ENCODE data around the gene PDLIM1. TPM values are rescaled to one million over a fixed set of nuclear protein-coding genes. Genes with fewer than 3 reads are reported as not detected.
A peak's percentile ranks its signal among the peaks of the same experiment; 100 is the strongest.

The PDLIM1 gene, protein sequence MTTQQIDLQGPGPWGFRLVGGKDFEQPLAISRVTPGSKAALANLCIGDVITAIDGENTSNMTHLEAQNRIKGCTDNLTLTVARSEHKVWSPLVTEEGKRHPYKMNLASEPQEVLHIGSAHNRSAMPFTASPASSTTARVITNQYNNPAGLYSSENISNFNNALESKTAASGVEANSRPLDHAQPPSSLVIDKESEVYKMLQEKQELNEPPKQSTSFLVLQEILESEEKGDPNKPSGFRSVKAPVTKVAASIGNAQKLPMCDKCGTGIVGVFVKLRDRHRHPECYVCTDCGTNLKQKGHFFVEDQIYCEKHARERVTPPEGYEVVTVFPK
- 10 to 100 TPM; 25.4 to 74.1 (median 68.5) TPM for total RNA-seq

DNA sequence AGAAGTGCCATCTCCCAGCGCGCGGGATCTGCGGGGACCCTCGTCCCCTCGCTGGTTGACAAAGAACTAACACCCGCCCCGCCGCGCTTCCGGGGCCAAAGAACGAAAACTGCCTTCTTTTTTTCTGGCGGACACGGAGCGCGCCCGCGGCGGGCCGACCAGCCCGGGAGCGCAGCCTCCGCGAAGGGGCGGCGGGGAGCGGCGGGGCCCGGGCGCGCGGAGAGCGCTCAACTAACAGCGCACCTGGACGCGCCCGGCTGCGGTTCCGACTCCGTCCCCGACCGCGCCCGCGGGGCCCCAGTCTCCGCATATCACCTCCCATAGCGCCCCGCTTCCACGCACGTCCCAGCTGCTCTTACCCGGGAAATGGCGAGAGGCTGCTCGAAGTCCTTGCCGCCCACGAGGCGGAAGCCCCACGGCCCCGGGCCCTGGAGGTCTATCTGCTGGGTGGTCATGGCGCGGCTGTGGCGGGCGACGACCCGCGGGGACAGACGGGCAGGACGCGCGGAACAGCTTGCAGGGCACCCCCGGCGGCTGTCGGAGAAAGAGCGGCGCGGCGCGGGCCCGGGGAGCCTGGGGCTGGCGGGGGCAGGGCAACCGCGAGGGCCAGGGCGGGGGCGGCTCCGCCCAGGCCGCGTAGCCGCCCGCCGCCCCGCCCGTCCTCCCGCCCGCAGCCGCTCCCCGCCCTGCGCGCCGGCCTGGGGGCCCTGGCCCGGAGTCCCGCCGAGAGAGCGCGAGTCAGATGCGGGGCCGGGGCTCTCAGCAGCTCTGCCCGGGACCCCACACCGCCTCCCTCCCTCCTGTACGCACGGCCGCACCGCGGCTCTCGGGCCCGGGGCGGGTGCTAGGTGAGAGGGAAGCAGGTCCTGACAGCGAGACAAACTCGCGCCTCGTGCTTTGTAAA, at the start of gene PDLIM1:
Gene PDLIM1, minus strand, starts transcription at position 543 of the 904 bp plus-strand sequence. Its CDS starts 88 bp downstream, at position 455.
- peaks cover 0 to 40% (median 0%) of the 10 kb centered on the region in 3 donors for H3K4me1 ChIP-seq
- peak; percentile 91 for ATAC-seq
- no peaks in the 10 kb centered on the region for H3K36me3 ChIP-seq
- peak within 1 kb of the TSS; percentile 26 to 91 (median 82) for H3K27ac ChIP-seq
- no peaks in the 10 kb centered on the region for H3K9me3 ChIP-seq
- TF ChIP-seq POLR2AphosphoS5 (IDR thresholded peaks at IDR 0.05) (peak; percentile 73), POLR2A (IDR thresholded peaks at IDR 0.05) (peak; percentile 73 to 80), EP300 (IDR thresholded peaks at IDR 0.05) (no peak)
- TF ChIP-seq, protein P1, sequence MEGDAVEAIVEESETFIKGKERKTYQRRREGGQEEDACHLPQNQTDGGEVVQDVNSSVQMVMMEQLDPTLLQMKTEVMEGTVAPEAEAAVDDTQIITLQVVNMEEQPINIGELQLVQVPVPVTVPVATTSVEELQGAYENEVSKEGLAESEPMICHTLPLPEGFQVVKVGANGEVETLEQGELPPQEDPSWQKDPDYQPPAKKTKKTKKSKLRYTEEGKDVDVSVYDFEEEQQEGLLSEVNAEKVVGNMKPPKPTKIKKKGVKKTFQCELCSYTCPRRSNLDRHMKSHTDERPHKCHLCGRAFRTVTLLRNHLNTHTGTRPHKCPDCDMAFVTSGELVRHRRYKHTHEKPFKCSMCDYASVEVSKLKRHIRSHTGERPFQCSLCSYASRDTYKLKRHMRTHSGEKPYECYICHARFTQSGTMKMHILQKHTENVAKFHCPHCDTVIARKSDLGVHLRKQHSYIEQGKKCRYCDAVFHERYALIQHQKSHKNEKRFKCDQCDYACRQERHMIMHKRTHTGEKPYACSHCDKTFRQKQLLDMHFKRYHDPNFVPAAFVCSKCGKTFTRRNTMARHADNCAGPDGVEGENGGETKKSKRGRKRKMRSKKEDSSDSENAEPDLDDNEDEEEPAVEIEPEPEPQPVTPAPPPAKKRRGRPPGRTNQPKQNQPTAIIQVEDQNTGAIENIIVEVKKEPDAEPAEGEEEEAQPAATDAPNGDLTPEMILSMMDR (IDR thresholded peaks at IDR 0.05), result peak in 3 of 4 experiments; percentile 22 to 54 (median 51)
- peaks cover 19% of the 10 kb centered on the region for H3K27me3 ChIP-seq
- peak within 1 kb of the TSS; percentile 80 to 86 for H3K4me3 ChIP-seq
- WGBS, 2 donors (ENCODE audit: low coverage in 1 of 2), result 0% methylated on average over 4 of the region's 119 CpGs; no CpG with 5 or more reads in 1 of the 2 donors

DNA sequence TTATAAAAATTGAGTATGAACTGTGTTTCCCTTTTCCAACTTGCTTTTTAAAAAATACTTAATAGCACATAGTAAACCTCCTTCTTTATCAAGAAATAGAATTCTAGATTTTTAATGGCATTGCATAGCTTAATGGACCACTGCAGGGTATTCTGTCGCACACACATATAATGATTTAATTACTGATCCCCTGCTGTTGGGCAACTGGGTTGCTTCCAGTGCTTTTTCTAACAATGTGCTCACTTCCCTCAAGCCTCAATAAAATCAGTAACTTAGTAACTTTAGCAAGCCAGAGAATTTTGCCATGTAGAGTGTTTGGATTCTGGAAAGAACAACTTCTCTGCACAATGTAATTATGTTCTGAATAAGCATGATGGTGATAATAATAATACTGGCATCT, 49.1 kb upstream of the PDLIM1 start:
- Histone ChIP-seq H3K27ac (peak overlapping the region in 1 of 4 donors; percentile 33), H3K4me3 (no peak overlapping the region), H3K4me1 (peaks cover 8 to 73% (median 20%) of the 10 kb centered on the region in 3 donors), H3K9me3 (no peaks in the 10 kb centered on the region), H3K36me3 (peaks cover 3 to 99% of the 10 kb centered on the region in 2 donors), H3K27me3 (no peaks in the 10 kb centered on the region)
- ATAC-seq, result no peak
- no peak for TF ChIP-seq POLR2AphosphoS5 (IDR thresholded peaks at IDR 0.05)
- TF ChIP-seq, protein P1 (IDR thresholded peaks at IDR 0.05), result no peak
- TF ChIP-seq POLR2A (IDR thresholded peaks at IDR 0.05), result no peak
- no peak for TF ChIP-seq EP300 (IDR thresholded peaks at IDR 0.05)
- WGBS, 2 donors (ENCODE audit: low coverage in 1 of 2), result 100% methylated on average over 1 of the region's 1 CpG; no CpG with 5 or more reads in 1 of the 2 donors

DNA sequence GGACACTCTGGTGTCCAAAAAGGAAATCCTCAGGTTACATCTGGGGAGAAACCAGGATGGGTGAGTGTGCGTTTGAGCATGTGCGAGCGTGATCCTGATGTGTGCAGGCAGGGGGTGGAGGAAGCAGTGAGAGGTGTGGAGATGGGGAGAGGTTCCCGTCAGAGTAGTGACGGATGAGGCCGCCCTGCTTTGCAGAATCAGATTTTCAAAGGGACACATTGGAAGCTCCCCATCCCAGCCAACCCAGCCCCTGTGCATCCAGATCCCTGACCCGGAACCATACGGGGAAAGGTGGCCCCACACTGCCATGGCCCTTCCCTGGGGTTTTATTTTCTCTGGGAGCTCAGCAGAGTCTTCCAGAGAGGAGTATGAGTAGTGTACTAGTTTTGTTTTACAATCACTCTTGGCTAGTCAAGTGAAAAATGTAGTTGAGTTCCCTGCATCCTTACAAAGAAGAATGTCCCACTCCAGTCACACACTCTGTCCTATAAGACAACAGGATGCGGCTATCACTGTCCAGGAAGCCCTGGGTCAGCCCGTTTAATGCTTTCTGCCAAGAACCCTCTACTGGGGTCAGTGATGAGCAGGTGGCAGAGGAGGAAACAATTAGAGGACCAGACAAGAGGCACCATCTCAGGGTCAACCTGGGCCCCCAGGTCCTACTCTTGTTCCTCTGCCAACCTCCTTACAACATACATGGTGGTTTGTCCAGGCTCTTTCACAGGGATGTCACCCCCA, 46.8 kb upstream of the PDLIM1 start:
- Histone ChIP-seq H3K36me3 (peaks cover 3 to 92% of the 10 kb centered on the region in 2 donors), H3K4me3 (no peak overlapping the region), H3K9me3 (no peaks in the 10 kb centered on the region), H3K4me1 (peaks cover 10 to 93% (median 29%) of the 10 kb centered on the region in 3 donors), H3K27ac (peak overlapping the region in 3 of 4 donors; percentile 55 to 90 (median 83)), H3K27me3 (no peaks in the 10 kb centered on the region)
- TF ChIP-seq EP300 (IDR thresholded peaks at IDR 0.05) (no peak), POLR2A (IDR thresholded peaks at IDR 0.05) (no peak), POLR2AphosphoS5 (IDR thresholded peaks at IDR 0.05) (peak; percentile 29)
- 72% methylated on average over 7 of the region's 10 CpGs for WGBS, 2 donors (ENCODE audit: low coverage in 1 of 2)
- ATAC-seq, result no peak

DNA sequence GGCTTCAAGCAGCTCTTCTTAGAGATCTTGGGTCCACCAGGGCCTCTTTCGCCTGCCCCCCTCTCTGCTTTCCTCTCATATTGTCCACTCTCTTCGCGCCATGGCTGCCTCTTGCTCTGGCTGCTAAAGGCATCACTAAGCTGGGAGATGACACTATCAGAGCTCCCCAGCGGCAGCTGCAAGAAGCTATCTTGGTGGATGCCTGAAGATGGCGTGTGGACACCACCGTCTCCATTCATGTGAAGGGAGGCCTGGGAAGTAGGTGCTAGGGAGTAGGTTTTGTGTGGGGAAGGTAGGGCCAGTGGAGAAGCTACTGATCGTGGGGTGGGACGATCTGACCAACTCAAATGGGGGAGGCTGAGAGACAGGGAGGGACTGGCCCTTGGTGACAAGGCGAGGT, 45.9 kb upstream of the PDLIM1 start:
- Histone ChIP-seq H3K4me1 (peaks cover 10 to 94% (median 29%) of the 10 kb centered on the region in 3 donors), H3K27me3 (no peaks in the 10 kb centered on the region), H3K27ac (peak overlapping the region in 3 of 4 donors; percentile 83 to 92 (median 90)), H3K36me3 (peaks cover 3 to 92% of the 10 kb centered on the region in 2 donors), H3K9me3 (no peaks in the 10 kb centered on the region), H3K4me3 (no peak overlapping the region)
- ATAC-seq, result no peak
- TF ChIP-seq POLR2AphosphoS5 (IDR thresholded peaks at IDR 0.05), result no peak
- no peak for TF ChIP-seq POLR2A (IDR thresholded peaks at IDR 0.05)
- 80% methylated on average over 3 of the region's 9 CpGs; no CpG with 5 or more reads in 1 of the 2 donors for WGBS, 2 donors (ENCODE audit: low coverage in 1 of 2)

DNA sequence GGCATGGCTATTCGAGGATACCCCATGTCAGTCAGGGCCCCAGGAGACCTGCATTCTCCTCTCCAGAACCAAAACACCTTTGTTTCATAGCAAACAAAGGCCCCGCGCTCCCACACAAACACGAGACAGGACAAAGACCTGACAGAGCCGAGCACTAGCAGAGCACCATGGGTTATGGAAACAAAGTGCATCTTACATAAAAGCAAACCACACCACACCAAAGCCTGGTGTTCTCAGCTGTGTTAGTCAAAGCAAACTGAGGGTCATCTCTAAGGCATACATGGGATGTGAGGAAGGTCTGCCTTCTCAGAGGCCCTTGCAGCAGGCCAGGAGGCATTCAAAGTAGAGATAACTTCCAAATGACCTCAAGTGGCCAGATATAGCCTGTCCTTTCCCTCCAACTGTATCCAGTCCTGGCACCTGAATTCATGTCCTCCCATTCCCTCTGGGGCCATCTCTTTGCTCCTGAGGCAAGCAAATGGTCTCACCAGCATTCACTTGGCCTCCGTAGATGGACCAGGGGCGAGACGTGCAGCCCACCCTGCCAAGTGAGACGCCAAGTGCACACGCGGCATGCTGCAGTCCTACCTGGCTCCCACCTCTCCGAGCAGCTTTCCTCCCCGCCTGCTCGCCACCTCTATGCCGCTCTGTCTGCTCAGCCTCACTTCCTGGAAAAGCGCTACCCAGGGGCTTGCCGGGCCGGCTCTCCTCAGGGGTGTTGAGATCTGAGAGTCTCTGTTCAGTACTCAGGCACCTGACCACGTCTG, 45.3 kb upstream of the PDLIM1 start:
- WGBS, 2 donors (ENCODE audit: low coverage in 1 of 2), result 82 to 84% methylated on average over 5 to 9 of the region's 19 CpGs
- no peaks in the 10 kb centered on the region for H3K9me3 ChIP-seq
- H3K4me1 ChIP-seq, result peaks cover 10 to 95% (median 29%) of the 10 kb centered on the region in 3 donors
- H3K27ac ChIP-seq, result peak overlapping the region; percentile 27 to 92 (median 86)
- no peaks in the 10 kb centered on the region for H3K27me3 ChIP-seq
- H3K36me3 ChIP-seq, result peaks cover 3 to 92% of the 10 kb centered on the region in 2 donors
- no peak overlapping the region for H3K4me3 ChIP-seq
- TF ChIP-seq POLR2A (IDR thresholded peaks at IDR 0.05) (no peak), EP300 (IDR thresholded peaks at IDR 0.05) (no peak), POLR2AphosphoS5 (IDR thresholded peaks at IDR 0.05) (peak; percentile 17)
- TF ChIP-seq, protein P1 (IDR thresholded peaks at IDR 0.05), result no peak
- ATAC-seq, result no peak
